Omental fat pad (tissue), 4 donors: ENCODE results near the gene SLX4. TPM values are rescaled to one million over a fixed set of nuclear protein-coding genes. Genes with fewer than 3 reads are reported as not detected.

Source experiments
- ATAC-seq: fragments of 150-250 bp; one replicate; pipeline ENCODE4 v1.9.1; 2016; ENCODE audit warnings: mild to moderate bottlenecking, moderate library complexity; ENCODE audit not compliant: low FRiP score
- DNase-seq: peaks from one replicate; pipeline ENCODE4 v3.0.0-alpha.2; 2019; ENCODE audit warnings: low spot score
- total RNA-seq, 4 donors: library from RNA; depleted of rRNA; stranded (reverse); fragments of >200 nt; gene quantifications; one replicate each; pipeline ENCODE4 v1.1.0, GENCODE V29; 2016
- TF ChIP-seq, protein P1 (sequence below), 3 donors: fragments of 450-650 bp; IDR thresholded peaks; one replicate each; pipeline ENCODE4 v1.5.1; 2016 to 2017; ENCODE audit warnings: antibody characterized with exemption in 3 of 3, mild to moderate bottlenecking in 3 of 3, moderate library complexity in 2 of 3

The SLX4 gene
- total RNA-seq, 4 donors from 2014 or later: 2.9 to 4.4 (median 3.3) TPM

DNA sequence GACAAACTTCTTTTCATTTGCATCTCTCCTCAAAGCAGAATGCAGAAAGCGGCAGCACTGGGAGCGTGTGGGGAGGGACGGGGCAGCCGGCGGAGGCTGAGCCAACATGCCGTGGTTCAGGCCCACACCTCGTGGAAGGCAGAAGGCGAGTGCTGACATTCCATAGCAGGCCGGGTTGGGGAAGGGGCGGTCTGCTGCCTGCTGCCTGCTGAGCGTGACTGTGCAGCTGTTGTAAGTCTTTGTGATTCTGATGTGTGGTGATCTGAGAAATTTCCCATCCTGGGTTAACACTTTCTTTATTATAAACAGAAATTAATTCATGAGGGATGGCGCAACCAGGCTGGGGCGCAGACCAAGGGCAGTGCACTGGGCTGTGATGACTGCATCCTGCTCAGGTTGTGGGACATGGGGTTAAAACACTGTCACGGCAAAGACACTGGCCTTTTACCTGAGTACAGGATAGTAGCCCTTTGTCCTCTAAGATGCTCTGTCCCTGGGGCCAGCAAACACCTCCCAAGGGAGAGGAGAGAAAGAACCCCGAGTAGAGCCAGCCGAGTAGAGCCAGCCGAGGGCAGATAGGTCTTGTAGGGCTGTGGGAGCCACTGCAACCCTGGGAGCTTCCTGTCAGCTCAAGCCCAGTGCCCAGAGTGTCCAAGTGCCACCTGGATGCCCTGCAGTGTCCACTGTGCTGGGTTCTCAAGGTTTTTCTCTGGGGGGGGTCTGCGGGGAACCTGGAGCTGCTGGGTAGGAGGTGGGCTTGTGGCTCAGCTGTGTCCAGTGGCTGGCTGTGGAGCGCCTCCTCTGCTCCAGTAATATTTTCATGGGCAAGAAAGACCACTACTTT is 34.3 kb upstream of the SLX4 start:
- DNase-seq (no peak), ATAC-seq (no peak)

DNA sequence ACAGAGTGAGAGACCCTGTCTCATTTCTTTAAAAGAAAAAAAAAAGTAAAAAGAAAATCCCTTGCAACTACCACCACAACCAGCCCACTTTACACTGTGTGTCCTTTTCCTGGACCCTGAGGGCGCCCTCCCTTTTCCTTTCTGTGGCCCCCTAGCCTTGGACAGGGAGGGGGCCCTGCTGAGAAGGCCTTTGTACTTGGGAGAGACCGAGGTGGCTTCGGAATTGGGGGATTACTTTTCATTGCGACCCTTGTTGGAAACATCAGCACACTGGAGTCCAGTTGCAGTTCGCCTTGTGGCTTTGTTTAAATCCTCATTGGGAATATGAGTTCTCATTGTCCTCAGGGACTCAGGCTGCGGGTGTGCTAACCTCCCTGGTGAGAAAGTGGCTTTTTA is 33.7 kb upstream of the SLX4 start:
- DNase-seq (no peak), ATAC-seq (no peak)
- TF ChIP-seq, protein P1, sequence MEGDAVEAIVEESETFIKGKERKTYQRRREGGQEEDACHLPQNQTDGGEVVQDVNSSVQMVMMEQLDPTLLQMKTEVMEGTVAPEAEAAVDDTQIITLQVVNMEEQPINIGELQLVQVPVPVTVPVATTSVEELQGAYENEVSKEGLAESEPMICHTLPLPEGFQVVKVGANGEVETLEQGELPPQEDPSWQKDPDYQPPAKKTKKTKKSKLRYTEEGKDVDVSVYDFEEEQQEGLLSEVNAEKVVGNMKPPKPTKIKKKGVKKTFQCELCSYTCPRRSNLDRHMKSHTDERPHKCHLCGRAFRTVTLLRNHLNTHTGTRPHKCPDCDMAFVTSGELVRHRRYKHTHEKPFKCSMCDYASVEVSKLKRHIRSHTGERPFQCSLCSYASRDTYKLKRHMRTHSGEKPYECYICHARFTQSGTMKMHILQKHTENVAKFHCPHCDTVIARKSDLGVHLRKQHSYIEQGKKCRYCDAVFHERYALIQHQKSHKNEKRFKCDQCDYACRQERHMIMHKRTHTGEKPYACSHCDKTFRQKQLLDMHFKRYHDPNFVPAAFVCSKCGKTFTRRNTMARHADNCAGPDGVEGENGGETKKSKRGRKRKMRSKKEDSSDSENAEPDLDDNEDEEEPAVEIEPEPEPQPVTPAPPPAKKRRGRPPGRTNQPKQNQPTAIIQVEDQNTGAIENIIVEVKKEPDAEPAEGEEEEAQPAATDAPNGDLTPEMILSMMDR (IDR thresholded peaks at IDR 0.05): no peak

More for the DNA sequence above, 34.3 kb upstream of the SLX4 start:
- TF ChIP-seq, protein P1 (IDR thresholded peaks at IDR 0.05): no peak

DNA sequence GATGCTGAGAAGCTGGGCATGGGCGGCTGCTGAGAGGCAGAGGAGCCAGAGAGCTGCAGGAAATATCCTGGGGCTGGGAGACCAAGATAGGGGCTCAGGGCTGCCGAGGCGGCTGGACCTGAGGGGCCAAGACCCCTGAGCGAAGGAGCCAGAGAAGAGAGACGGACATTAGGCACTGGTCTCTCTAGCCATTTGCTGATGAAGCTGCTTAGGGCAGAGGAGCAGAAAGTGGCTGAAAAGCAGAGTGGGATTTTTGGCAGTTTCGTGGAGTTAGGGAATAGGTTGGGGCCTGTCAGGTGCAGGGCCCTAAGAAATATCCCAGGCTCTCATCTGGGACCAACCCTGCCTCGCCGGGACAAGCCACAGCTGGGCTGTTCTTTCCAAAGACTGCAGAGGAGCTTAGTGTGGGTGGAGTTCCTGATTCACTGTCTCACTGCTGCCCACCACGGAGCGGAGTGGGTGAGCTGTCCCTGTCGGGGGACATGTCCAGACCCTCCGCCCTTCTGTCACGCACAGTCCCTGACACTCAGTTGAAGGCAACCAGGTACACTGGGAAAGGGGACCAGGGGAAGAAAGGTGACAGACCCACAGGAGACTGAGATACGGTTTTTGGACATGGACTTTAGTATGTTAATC is 31.8 kb upstream of the SLX4 start:
- no peak for DNase-seq
- TF ChIP-seq, protein P1 (IDR thresholded peaks at IDR 0.05): no peak

DNA sequence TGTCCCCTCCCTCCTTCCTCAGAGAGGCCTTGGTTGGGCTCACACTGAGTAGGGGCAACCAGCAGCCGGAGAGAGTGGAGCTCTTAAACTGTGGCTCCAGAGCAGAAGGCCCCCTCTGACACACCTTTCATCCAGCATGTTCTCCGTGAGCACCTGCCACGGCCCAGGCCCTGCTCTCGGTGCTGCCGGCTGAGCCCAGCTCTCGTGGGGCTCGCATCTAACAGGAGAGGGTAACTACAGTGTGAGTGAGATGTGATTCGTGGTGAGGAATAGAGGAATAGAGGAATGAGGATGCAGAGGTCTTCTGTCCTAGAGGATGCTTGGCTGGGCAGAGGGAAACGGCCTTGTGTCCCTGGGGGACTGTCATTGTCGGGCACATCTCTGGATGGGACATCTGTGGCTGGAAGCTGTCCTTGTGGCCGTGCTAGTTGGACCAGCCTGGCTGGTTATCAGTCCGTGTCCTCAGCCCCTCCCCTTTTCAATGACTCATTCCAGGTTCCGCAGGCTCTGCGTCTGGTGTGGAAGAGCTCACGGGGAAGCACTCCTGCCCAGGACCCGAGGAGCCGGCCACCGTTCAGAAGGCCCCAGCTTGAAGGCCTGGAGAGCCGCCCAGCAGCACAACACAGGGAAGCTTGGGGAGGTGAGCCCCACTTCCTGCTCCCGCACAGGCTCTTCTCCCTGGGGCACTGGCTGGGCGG is 31.1 kb upstream of the SLX4 start:
- TF ChIP-seq, protein P1 (IDR thresholded peaks at IDR 0.05): no peak
- DNase-seq (no peak), ATAC-seq (no peak)

More for the DNA sequence above, 31.8 kb upstream of the SLX4 start:
- ATAC-seq: no peak

DNA sequence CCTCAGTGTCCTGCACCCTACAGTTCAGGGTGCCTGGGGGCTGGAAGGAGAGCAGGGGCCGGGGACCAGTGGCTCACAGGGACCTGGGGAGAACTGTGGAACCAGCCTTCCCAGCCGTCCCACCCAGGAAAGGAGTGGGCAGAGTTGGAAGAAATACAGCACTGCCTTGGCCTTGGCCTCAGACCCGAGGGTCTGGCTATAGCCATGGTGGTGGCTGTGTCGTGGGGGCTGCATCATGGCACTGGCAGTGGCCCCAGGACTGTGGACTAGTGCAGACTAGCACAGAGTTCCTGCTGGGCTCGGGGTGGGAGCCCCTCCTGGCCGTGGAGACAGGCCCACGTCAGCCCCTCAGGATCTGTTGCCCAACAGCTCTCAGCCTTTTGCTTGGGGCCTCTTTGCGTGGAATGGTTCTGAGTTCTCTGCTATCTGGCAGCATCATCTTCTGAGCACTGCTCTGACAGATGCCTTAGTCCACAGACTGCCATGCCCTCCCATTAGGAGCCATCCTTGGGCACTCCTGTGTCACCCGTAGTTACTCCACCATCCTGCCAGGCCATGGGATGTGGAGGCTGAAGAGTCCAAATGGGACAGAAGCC is 30.5 kb upstream of the SLX4 start:
- DNase-seq (no peak), ATAC-seq (no peak)
- TF ChIP-seq, protein P1 (IDR thresholded peaks at IDR 0.05): no peak

DNA sequence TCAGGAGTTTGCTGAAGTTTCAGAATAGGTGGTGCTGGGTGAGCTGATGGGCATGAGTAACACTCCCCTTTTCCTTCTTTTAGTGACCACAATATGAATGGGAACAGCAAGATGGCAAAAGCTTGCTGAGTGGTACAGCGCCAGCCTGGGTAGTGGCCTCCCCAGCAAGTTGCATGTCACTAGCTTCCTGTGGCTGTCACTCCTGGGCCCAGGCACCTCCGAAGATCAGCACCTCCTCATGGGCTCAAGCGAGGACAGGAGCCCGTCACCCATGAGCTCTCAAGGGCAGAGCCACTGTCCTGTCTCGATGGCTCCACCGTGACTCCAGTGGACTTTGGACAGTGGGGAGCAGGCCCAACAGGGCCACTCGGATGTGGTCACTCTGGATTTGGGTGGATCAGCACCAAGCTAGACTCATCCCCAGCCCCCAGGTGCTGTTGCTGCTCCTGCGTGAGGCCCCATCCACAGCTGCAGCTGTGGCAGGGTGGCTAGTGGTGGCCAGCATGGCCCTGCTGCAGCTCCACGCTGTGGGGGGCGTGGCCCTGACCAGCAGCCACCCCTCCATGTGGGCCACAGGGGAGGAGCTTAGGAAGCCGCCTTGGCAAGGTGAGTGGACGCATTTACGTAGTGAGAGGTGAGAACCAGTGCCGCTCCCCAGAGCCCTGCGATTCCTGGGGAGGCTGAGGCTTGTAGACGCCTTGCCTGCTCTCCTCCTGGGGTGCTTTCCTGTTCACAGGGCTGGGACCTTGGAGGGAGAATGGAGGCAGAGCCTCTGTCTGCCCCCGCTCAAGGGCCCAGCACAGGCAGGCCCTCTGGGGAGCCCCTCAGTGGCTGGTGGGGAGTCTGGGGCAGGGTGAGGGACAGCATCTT is 29.5 kb upstream of the SLX4 start:
- no peak for ATAC-seq
- TF ChIP-seq, protein P1 (IDR thresholded peaks at IDR 0.05): no peak
- DNase-seq: no peak
